Prostate gland (tissue), 2 donors: ENCODE results near the gene SEMA3F. TPM values are rescaled to one million over a fixed set of nuclear protein-coding genes. Genes with fewer than 3 reads are reported as not detected.

Source experiments
- DNase-seq: peaks from one replicate; pipeline ENCODE4 v3.0.0-alpha.2; 2019; ENCODE audit warnings: low spot score
- H3K27ac ChIP-seq, 2 donors: fragments of 200-600 bp; sonication (generic); 2 replicates each; pipeline ENCODE4 v1.5.1; 2017 to 2019
- H3K27me3 ChIP-seq: fragments of 200-600 bp; sonication (generic); replicated peaks from 2 replicates; pipeline ENCODE4 v1.5.1; 2019; ENCODE audit not compliant: insufficient read depth
- H3K36me3 ChIP-seq, 2 donors: fragments of 200-600 bp; sonication (generic); 1 replicate in 1 of 2; 2 replicates in 1 of 2; pipeline versions ENCODE4 v1.5.1 to v1.8.1; 2017 to 2019
- H3K4me1 ChIP-seq: fragments of 200-600 bp; sonication (generic); replicated peaks from 2 replicates; pipeline ENCODE4 v1.5.1; 2019
- H3K4me3 ChIP-seq, 2 donors: fragments of 200-600 bp; sonication (generic); 2 replicates each; pipeline ENCODE4 v1.5.1; 2017 to 2019
- H3K9me3 ChIP-seq: fragments of 200-600 bp; sonication (generic); 2 replicates; pipeline ENCODE4 v1.5.1; 2017
- CTCF ChIP-seq, 4 experiments: fragments of 200-600 bp in 2 of 4; fragments of 450-650 bp in 2 of 4; sonication (generic) in 2 of 4; IDR thresholded peaks; 1 replicate in 3 of 4; 2 replicates in 1 of 4; pipeline ENCODE4 v1.5.1; 2016 to 2019; ENCODE audit warnings: antibody characterized with exemption in 4 of 4, mild to moderate bottlenecking in 2 of 4, moderate library complexity in 2 of 4
- POLR2A ChIP-seq: fragments of 450-650 bp; IDR thresholded peaks from one replicate; pipeline ENCODE4 v1.6.1; 2016; ENCODE audit warnings: antibody characterized with exemption, mild to moderate bottlenecking
- POLR2AphosphoS5 ChIP-seq: sonication (generic); formaldehyde crosslinking; IDR thresholded peaks from one replicate; pipeline ENCODE4 v1.6.1; 2017; ENCODE audit warnings: antibody characterized with exemption
- WGBS: methylation state at CpG from one replicate; pipeline ENCODE4 v1.1.5; 2018; 5-methylcytosine and 5-hydroxymethylcytosine counted together
- intact Hi-C: fragments of 100-400 bp; cut with DNase I; formaldehyde crosslinking; loops from one replicate; pipeline ENCODE4 v1.14.2; 2022
- total RNA-seq, 2 donors: library from RNA; depleted of rRNA; stranded (reverse); fragments of >200 nt; gene quantifications; one replicate each; pipeline ENCODE4 v1.1.0, GENCODE V29; 2016

Gene SEMA3F
- total RNA-seq, 2 donors from 2014 or later = 43.3 to 71.8 TPM

DNA sequence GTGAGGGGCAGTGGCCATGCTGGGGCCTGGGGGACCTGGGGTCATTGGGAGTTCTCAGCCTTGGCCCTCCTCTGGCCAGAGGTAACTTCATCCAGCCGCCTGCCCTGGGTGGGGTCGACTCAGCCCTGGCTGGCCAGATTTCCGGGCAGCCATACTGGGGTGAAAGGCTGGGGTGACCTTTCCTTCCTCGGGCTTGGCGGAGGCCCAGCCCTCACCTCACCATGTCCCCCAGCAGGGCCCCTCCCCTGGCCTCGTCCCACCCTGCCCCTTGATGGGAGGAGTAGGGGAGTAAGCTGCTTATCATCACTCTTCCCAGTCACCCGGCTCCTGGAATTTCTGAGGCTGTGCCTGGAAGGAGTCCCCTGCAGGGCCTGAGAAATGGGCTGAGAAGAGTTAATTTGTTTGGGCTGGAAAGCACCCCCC lies 5.4 kb downstream of the SEMA3F start:
- no peak for DNase-seq
- TF ChIP-seq POLR2AphosphoS5 (no peak), POLR2A (no peak), CTCF (IDR thresholded peaks at IDR 0.05) (no peak)
- H3K4me1 ChIP-seq = peaks cover 42% of the 10 kb centered on the region

GRCh38 chr3:50161320-50161719 lies 6.2 kb downstream of the SEMA3F start:
- peak; percentile 50 for DNase-seq
- H3K9me3 ChIP-seq = no peaks in the 10 kb centered on the region
- no peaks in the 10 kb centered on the region for H3K27me3 ChIP-seq
- H3K36me3 ChIP-seq = no peaks in the 10 kb centered on the region
- WGBS = 25% methylated on average over 13 of the region's 13 CpGs
- H3K4me3 ChIP-seq = no peak overlapping the region
- H3K4me1 ChIP-seq = peaks cover 50% of the 10 kb centered on the region
- intact Hi-C loops = no loop called here
- TF ChIP-seq POLR2A = peak; percentile 58
- no peak for TF ChIP-seq CTCF (IDR thresholded peaks at IDR 0.05)
- TF ChIP-seq POLR2AphosphoS5 = peak; percentile 17
- H3K27ac ChIP-seq = peak overlapping the region; percentile 46 to 83

More for the DNA sequence above, 5.4 kb downstream of the SEMA3F start:
- intact Hi-C loops = no loop called here
- Histone ChIP-seq H3K27ac (peak overlapping the region; percentile 46 to 83), H3K4me3 (no peak overlapping the region), H3K9me3 (no peaks in the 10 kb centered on the region), H3K36me3 (no peaks in the 10 kb centered on the region), H3K27me3 (no peaks in the 10 kb centered on the region)
- 42% methylated on average over 7 of the region's 7 CpGs for WGBS

DNA sequence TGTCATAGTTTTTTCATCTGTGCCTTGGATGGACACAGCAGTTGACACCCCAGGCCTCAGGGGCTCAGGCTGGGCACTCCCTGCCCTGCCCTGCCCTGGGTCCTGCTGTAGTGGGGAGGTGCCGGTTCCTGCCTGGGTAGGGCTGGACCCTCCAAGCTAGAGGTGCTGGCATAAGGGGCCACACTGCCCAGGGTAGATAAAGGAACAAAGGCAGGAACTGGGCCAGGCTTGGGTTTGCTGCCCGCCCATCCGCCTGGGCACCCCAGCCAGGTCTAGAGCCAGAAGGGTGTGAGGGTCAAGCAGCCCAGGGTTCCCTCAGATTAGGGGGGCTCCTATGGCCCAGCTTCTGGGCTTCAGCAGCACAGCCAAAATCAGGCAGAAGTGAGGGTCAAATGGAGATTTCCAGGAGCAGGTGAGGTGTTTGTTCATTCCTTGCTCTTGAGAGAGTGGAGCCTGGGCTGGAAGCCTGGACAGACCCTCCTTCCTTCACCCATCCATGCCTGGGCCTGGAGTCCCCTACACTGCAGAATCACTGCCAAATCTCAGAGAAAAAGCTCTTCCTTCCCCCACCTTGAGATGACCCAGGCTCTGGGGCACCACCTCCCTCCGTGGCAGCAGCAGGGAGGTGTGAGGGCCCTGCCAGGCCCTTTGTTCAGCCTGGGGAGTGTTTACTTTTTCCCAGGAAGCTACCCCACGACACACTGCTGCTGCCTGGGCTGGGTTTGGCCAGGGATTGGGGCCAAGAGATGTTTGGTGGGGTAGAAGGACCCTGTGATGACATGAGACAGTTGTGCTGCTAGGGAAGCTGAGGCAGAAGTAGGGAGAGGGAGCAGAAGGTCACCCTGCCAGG lies 7.1 kb downstream of the SEMA3F start:
- no peaks in the 10 kb centered on the region for H3K27me3 ChIP-seq
- WGBS = 66% methylated on average over 5 of the region's 5 CpGs
- H3K27ac ChIP-seq = peak overlapping the region; percentile 2 to 83
- no peaks in the 10 kb centered on the region for H3K36me3 ChIP-seq
- TF ChIP-seq POLR2A (no peak), POLR2AphosphoS5 (no peak), CTCF (IDR thresholded peaks at IDR 0.05) (no peak)
- DNase-seq = no peak
- H3K9me3 ChIP-seq = no peaks in the 10 kb centered on the region
- no peak overlapping the region for H3K4me3 ChIP-seq
- H3K4me1 ChIP-seq = peaks cover 57% of the 10 kb centered on the region
- intact Hi-C loops = no loop called here

DNA sequence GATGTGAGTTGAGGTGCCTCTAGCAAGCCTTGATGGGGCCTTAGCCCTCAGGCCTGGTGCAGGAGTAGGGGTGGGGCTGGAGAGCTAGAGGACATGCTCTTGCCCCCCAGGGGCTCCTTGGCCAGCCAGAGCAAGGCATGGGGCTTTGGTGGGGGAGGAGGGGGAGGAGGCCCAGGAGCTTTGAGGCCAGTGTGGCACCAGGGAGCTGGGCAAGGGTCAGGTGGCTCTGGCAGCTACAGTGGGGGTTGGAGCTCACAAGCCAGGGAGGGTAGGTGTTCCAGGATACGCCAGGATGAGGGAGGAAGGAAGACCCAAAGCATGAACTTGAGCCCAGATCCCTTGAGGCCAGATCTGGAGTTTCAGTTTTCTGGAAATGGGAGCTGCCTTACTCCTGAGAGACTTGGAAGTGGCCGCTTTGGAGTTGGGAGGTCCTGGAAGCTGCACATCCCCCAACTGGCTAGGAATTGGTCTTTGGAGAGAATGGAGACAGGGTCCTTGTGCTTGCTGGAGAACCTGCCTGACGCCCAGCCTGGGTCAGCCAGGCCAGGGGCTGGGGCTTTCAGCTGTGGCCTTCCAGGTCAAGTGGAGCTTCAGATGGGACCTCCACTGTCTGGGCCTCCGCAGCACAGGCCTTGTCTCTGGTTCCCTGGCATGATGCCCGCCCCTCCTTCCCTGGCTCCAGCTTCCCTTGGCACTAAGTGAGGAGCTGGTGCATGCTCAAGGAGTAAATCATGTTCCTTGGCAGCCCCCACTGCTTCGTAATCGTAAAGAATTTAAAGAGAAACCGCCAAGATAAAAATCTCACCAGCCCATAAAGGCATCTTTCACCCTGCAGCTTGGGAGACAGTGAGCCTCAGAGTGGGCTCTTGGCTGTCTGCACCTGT lies 8.7 kb downstream of the SEMA3F start:
- intact Hi-C loops = no loop called here
- Histone ChIP-seq H3K27me3 (no peaks in the 10 kb centered on the region), H3K27ac (peak overlapping the region; percentile 75 to 83), H3K9me3 (no peaks in the 10 kb centered on the region), H3K4me1 (peaks cover 48% of the 10 kb centered on the region), H3K36me3 (no peaks in the 10 kb centered on the region), H3K4me3 (no peak overlapping the region)
- DNase-seq = peak; percentile 99
- whole genome bisulfite sequencing = 16% methylated on average over 8 of the region's 8 CpGs
- TF ChIP-seq POLR2AphosphoS5 (peak; percentile 95), CTCF (IDR thresholded peaks at IDR 0.05) (no peak), POLR2A (peak; percentile 9)
